Neural cell (in vitro differentiated cells): ENCODE measurements around the gene LIPT1. TPM values are rescaled to one million over a fixed set of nuclear protein-coding genes. Genes with fewer than 3 reads are reported as not detected.

Experiments
- H2AFZ ChIP-seq: fragments of 200-600, 300-800 bp; sonication (generic), shearing (Covaris generic); 2 replicates; pipeline ENCODE4 v1.6.0; 2014; ENCODE audit warnings: low read depth, mild to moderate bottlenecking, antibody characterized with exemption, low read length, moderate library complexity
- H3F3A ChIP-seq: fragments of 200-600 bp; shearing (Covaris generic); 2 replicates; pipeline ENCODE4 v1.6.1; 2016; ENCODE audit warnings: mild to moderate bottlenecking, moderate library complexity, mixed read lengths, antibody characterized with exemption, low read length; ENCODE audit not compliant: insufficient read depth, poor library complexity, severe bottlenecking
- H3K27ac ChIP-seq: fragments of 200-600, 300-800 bp; sonication (generic), shearing (Covaris generic); 2 replicates; pipeline ENCODE4 v1.5.1; 2014; ENCODE audit warnings: mild to moderate bottlenecking, low read length, moderate library complexity
- H3K27me3 ChIP-seq: fragments of 300-800, 200-600 bp; sonication (generic), shearing (Covaris generic); 2 replicates; pipeline ENCODE4 v1.6.0; 2014; ENCODE audit warnings: mild to moderate bottlenecking, low read depth, low read length, moderate library complexity; ENCODE audit not compliant: insufficient read depth
- H3K36me3 ChIP-seq: fragments of 300-800, 200-600 bp; sonication (generic), shearing (Covaris generic); 2 replicates; pipeline ENCODE4 v1.5.1; 2014; ENCODE audit warnings: mild to moderate bottlenecking, antibody characterized with exemption, low read length, moderate library complexity; ENCODE audit not compliant: insufficient read depth
- H3K4me2 ChIP-seq: fragments of 300-800, 200-600 bp; sonication (generic), shearing (Covaris generic); 2 replicates; pipeline ENCODE4 v1.6.0; 2014; ENCODE audit warnings: mild to moderate bottlenecking, low read length
- H3K4me3 ChIP-seq: fragments of 300-800, 200-600 bp; sonication (generic), shearing (Covaris generic); 2 replicates; pipeline ENCODE4 v1.5.1; 2014; ENCODE audit warnings: mild to moderate bottlenecking, low read length, moderate library complexity
- H3K79me2 ChIP-seq: fragments of 200-600 bp; shearing (Covaris generic); replicated peaks from 2 replicates; pipeline ENCODE4 v1.6.0; 2014; ENCODE audit warnings: mild to moderate bottlenecking, low read length, moderate library complexity; ENCODE audit not compliant: insufficient read depth
- H3K9ac ChIP-seq: fragments of 300-800, 200-600 bp; sonication (generic), shearing (Covaris generic); 2 replicates; pipeline ENCODE4 v1.6.1; 2016; ENCODE audit warnings: mild to moderate bottlenecking, low read length, mixed read lengths
- H3K9me2 ChIP-seq: fragments of 200-600 bp; shearing (Covaris generic); 2 replicates; pipeline ENCODE4 v1.6.1; 2016; ENCODE audit warnings: mild to moderate bottlenecking, low read length, mixed read lengths; ENCODE audit not compliant: insufficient read depth
- H3K9me3 ChIP-seq: fragments of 200-600, 300-800 bp; sonication (generic), shearing (Covaris generic); 2 replicates; pipeline ENCODE4 v1.6.1; 2016; ENCODE audit warnings: mild to moderate bottlenecking, mixed run types, low read length, moderate library complexity, mixed read lengths
- H4K20me1 ChIP-seq: fragments of 200-600 bp; shearing (Covaris generic); 2 replicates; pipeline ENCODE4 v1.6.1; 2016; ENCODE audit warnings: mild to moderate bottlenecking, mixed run types; ENCODE audit not compliant: insufficient read depth
- EP300 ChIP-seq: fragments of 450-650 bp; conservative IDR thresholded peaks from 2 replicates; pipeline ENCODE4 v1.6.1; 2014; ENCODE audit warnings: antibody characterized with exemption, mild to moderate bottlenecking, moderate library complexity; ENCODE audit not compliant: poor library complexity, severe bottlenecking
- EZH2 ChIP-seq: fragments of 200-600, 300-800 bp; shearing (Covaris generic), sonication (generic); IDR thresholded peaks from 2 replicates; pipeline ENCODE4 v1.6.1; 2014; ENCODE audit warnings: antibody characterized with exemption, low read length, borderline replicate concordance, mild to moderate bottlenecking; ENCODE audit not compliant: insufficient read depth, poor library complexity, severe bottlenecking
- MXI1 ChIP-seq: fragments of 450-650 bp; conservative IDR thresholded peaks from 2 replicates; pipeline ENCODE4 v1.6.1; 2014; ENCODE audit warnings: antibody characterized with exemption, mild to moderate bottlenecking; ENCODE audit not compliant: poor library complexity, severe bottlenecking
- POLR2AphosphoS5 ChIP-seq: IDR thresholded peaks from 2 replicates; pipeline ENCODE4 v1.6.1; 2012
- RAD21 ChIP-seq: fragments of 450-650 bp; conservative IDR thresholded peaks from 2 replicates; pipeline ENCODE4 v1.6.1; 2014; ENCODE audit warnings: antibody characterized with exemption, mild to moderate bottlenecking, moderate library complexity
- REST ChIP-seq: IDR thresholded peaks from 2 replicates; pipeline ENCODE4 v1.6.1; 2012; ENCODE audit warnings: borderline replicate concordance
- SMC3 ChIP-seq: fragments of 450-650 bp; conservative IDR thresholded peaks from 2 replicates; pipeline ENCODE4 v1.6.1; 2014; ENCODE audit warnings: antibody characterized with exemption, mild to moderate bottlenecking, moderate library complexity; ENCODE audit not compliant: poor library complexity
- TAF1 ChIP-seq: IDR thresholded peaks from 2 replicates; pipeline ENCODE4 v1.6.1; 2012; ENCODE audit warnings: low read depth
- polyA plus RNA-seq: library from polyadenylated mRNA; depleted of rRNA; stranded (reverse); fragments of >200 nt; gene quantifications from 2 replicates; pipeline ENCODE4 v1.2.3, GENCODE V29; 2014
- TF ChIP-seq, protein P1 (sequence below): fragments of 450-650 bp; IDR thresholded peaks from 2 replicates; pipeline ENCODE4 v1.5.1; 2014; ENCODE audit warnings: antibody characterized with exemption, mild to moderate bottlenecking, moderate library complexity; ENCODE audit not compliant: poor library complexity, severe bottlenecking

Gene LIPT1
- polyA plus RNA-seq, 1 donor from 2014 or later: 2.8 TPM

GRCh38 chr2:99111236-99111635, 43.5 kb upstream of the LIPT1 start:
- no peaks in the 10 kb centered on the region for H3K36me3 ChIP-seq
- H3K27me3 ChIP-seq: no peaks in the 10 kb centered on the region
- H3K27ac ChIP-seq: no peak overlapping the region
- H3K9me2 ChIP-seq: no peaks in the 10 kb centered on the region
- TF ChIP-seq SMC3 (no peak), RAD21 (no peak), REST (no peak), TAF1 (no peak), EP300 (no peak), POLR2AphosphoS5 (no peak), EZH2 (no peak), MXI1 (no peak)
- TF ChIP-seq, protein P1, sequence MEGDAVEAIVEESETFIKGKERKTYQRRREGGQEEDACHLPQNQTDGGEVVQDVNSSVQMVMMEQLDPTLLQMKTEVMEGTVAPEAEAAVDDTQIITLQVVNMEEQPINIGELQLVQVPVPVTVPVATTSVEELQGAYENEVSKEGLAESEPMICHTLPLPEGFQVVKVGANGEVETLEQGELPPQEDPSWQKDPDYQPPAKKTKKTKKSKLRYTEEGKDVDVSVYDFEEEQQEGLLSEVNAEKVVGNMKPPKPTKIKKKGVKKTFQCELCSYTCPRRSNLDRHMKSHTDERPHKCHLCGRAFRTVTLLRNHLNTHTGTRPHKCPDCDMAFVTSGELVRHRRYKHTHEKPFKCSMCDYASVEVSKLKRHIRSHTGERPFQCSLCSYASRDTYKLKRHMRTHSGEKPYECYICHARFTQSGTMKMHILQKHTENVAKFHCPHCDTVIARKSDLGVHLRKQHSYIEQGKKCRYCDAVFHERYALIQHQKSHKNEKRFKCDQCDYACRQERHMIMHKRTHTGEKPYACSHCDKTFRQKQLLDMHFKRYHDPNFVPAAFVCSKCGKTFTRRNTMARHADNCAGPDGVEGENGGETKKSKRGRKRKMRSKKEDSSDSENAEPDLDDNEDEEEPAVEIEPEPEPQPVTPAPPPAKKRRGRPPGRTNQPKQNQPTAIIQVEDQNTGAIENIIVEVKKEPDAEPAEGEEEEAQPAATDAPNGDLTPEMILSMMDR: no peak
- H4K20me1 ChIP-seq: no peaks in the 10 kb centered on the region
- H3K4me2 ChIP-seq: no peak overlapping the region
- no peak overlapping the region for H3K4me3 ChIP-seq
- no peaks in the 10 kb centered on the region for H3F3A ChIP-seq
- no peaks in the 10 kb centered on the region for H3K9me3 ChIP-seq
- no peak overlapping the region for H2AFZ ChIP-seq
- no peak overlapping the region for H3K9ac ChIP-seq
- no peaks in the 10 kb centered on the region for H3K79me2 ChIP-seq

DNA sequence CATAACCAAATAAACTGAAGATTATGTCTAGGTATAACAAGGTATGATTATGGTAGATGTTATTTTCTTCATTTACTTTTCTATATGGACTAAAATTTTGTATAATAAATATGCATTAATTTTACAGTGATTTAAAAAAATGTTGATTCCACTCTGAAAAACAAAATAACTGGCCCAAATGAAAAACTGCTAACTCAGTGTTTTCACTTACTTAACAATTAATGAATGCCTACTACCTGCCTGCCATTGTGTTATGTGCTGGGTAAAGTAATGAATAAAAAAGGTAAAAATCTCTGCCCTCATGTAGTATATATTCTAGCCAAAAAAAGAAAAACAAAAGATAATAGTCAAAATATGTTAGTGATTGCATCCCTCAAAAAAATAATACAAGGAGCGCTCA, 42.8 kb upstream of the LIPT1 start:
- Histone ChIP-seq H4K20me1 (no peaks in the 10 kb centered on the region), H3K9me2 (no peaks in the 10 kb centered on the region), H3K36me3 (no peaks in the 10 kb centered on the region), H3K9ac (no peak overlapping the region), H3K79me2 (no peaks in the 10 kb centered on the region), H3K27me3 (no peaks in the 10 kb centered on the region), H3K27ac (no peak overlapping the region), H3K4me2 (no peak overlapping the region), H3K9me3 (no peaks in the 10 kb centered on the region), H3F3A (no peaks in the 10 kb centered on the region), H2AFZ (no peak overlapping the region), H3K4me3 (no peak overlapping the region)
- TF ChIP-seq MXI1 (no peak), REST (no peak), RAD21 (no peak), EP300 (no peak), SMC3 (no peak), TAF1 (no peak), EZH2 (no peak), POLR2AphosphoS5 (no peak)
- TF ChIP-seq, protein P1: no peak
